HEK293 (cell line): ENCODE measurements around the gene PPARD.

Experiments
- BCL6B ChIP-seq: fragments of 450-650 bp; formaldehyde crosslinking; IDR thresholded peaks from 2 replicates; pipeline ENCODE4 v1.5.1; 2017; ENCODE audit warnings: missing biosample characterization, missing genetic modification characterization
- HIC1 ChIP-seq: fragments of 450-650 bp; formaldehyde crosslinking; IDR thresholded peaks from 2 replicates; pipeline ENCODE4 v1.5.1; 2016; ENCODE audit warnings: missing biosample characterization, missing genetic modification characterization
- KLF1 ChIP-seq: fragments of 450-650 bp; formaldehyde crosslinking; IDR thresholded peaks from 2 replicates; pipeline ENCODE4 v1.5.1; 2016; ENCODE audit warnings: missing biosample characterization, missing genetic modification characterization
- SP3 ChIP-seq: fragments of 450-650 bp; formaldehyde crosslinking; IDR thresholded peaks from 2 replicates; pipeline ENCODE4 v1.5.1; 2016; ENCODE audit warnings: missing biosample characterization, missing genetic modification characterization
- SP7 ChIP-seq: fragments of 450-650 bp; formaldehyde crosslinking; IDR thresholded peaks from 2 replicates; pipeline ENCODE4 v1.5.1; 2016; ENCODE audit warnings: missing biosample characterization, missing genetic modification characterization
- TRIM28 ChIP-seq: IDR thresholded peaks from 2 replicates; pipeline ENCODE4 v1.6.1; 2011; ENCODE audit warnings: low read length, control low read depth, borderline replicate concordance
- WT1 ChIP-seq: fragments of 450-650 bp; formaldehyde crosslinking; IDR thresholded peaks from 2 replicates; pipeline ENCODE4 v1.5.1; 2016; ENCODE audit warnings: missing biosample characterization, missing genetic modification characterization
- ZFP69B ChIP-seq: fragments of 450-650 bp; formaldehyde crosslinking; IDR thresholded peaks from 2 replicates; pipeline ENCODE4 v1.5.1; 2016; ENCODE audit warnings: missing biosample characterization, missing genetic modification characterization
- ZNF146 ChIP-seq: fragments of 450-650 bp; formaldehyde crosslinking; IDR thresholded peaks from 2 replicates; pipeline ENCODE4 v1.5.1; 2016; ENCODE audit warnings: missing biosample characterization, missing genetic modification characterization
- ZNF2 ChIP-seq: fragments of 450-650 bp; formaldehyde crosslinking; IDR thresholded peaks from 2 replicates; pipeline ENCODE4 v1.5.1; 2016; ENCODE audit warnings: missing biosample characterization, missing genetic modification characterization
- ZNF221 ChIP-seq: fragments of 450-650 bp; formaldehyde crosslinking; IDR thresholded peaks from 2 replicates; pipeline ENCODE4 v1.5.1; 2017; ENCODE audit warnings: missing biosample characterization, missing genetic modification characterization, borderline replicate concordance
- ZNF223 ChIP-seq: fragments of 450-650 bp; formaldehyde crosslinking; IDR thresholded peaks from 2 replicates; pipeline ENCODE4 v1.5.1; 2016; ENCODE audit warnings: missing biosample characterization, missing genetic modification characterization
- ZNF24 ChIP-seq: fragments of 450-650 bp; formaldehyde crosslinking; IDR thresholded peaks from 2 replicates; pipeline ENCODE4 v1.5.1; 2016; ENCODE audit warnings: missing biosample characterization, missing genetic modification characterization
- ZNF302 ChIP-seq: fragments of 450-650 bp; formaldehyde crosslinking; IDR thresholded peaks from 2 replicates; pipeline ENCODE4 v1.5.1; 2016; ENCODE audit warnings: missing biosample characterization, missing genetic modification characterization, low read depth
- ZNF335 ChIP-seq: fragments of 450-650 bp; formaldehyde crosslinking; conservative IDR thresholded peaks from 2 replicates; pipeline ENCODE4 v1.5.1; 2016; ENCODE audit warnings: missing biosample characterization, missing genetic modification characterization
- ZNF354C ChIP-seq: fragments of 450-650 bp; formaldehyde crosslinking; IDR thresholded peaks from 2 replicates; pipeline ENCODE4 v1.5.1; 2016; ENCODE audit warnings: missing biosample characterization, missing genetic modification characterization, low read depth, borderline replicate concordance
- ZNF423 ChIP-seq: fragments of 450-650 bp; formaldehyde crosslinking; IDR thresholded peaks from 2 replicates; pipeline ENCODE4 v1.5.1; 2016; ENCODE audit warnings: missing biosample characterization, missing genetic modification characterization
- ZNF626 ChIP-seq: fragments of 450-650 bp; sonication (Bioruptor Pico); formaldehyde crosslinking; IDR thresholded peaks from 2 replicates; pipeline ENCODE4 v1.5.1; 2018; ENCODE audit warnings: missing biosample characterization, missing genetic modification characterization, inconsistent platforms
- ZNF701 ChIP-seq: fragments of 450-650 bp; formaldehyde crosslinking; IDR thresholded peaks from 2 replicates; pipeline ENCODE4 v1.5.1; 2016; ENCODE audit warnings: missing biosample characterization, missing genetic modification characterization
- ZNF704 ChIP-seq: fragments of 450-650 bp; formaldehyde crosslinking; IDR thresholded peaks from 2 replicates; pipeline ENCODE4 v1.5.1; 2016; ENCODE audit warnings: missing biosample characterization, missing genetic modification characterization
- ZNF776 ChIP-seq: fragments of 450-650 bp; formaldehyde crosslinking; IDR thresholded peaks from 2 replicates; pipeline ENCODE4 v1.5.0; 2017; ENCODE audit warnings: missing biosample characterization, missing genetic modification characterization, borderline replicate concordance
- ZSCAN18 ChIP-seq: fragments of 450-650 bp; formaldehyde crosslinking; IDR thresholded peaks from 2 replicates; pipeline ENCODE4 v1.5.1; 2016; ENCODE audit warnings: missing biosample characterization, missing genetic modification characterization
- TF ChIP-seq, protein P1 (sequence below): fragments of 450-650 bp; formaldehyde crosslinking; IDR thresholded peaks from 2 replicates; pipeline ENCODE4 v1.5.1; 2016; ENCODE audit warnings: missing biosample characterization, missing genetic modification characterization, borderline replicate concordance
- TF ChIP-seq, protein P2 (sequence below): fragments of 450-650 bp; formaldehyde crosslinking; IDR thresholded peaks from 2 replicates; pipeline ENCODE4 v1.5.1; 2016; ENCODE audit warnings: missing biosample characterization, missing genetic modification characterization
- TF ChIP-seq, protein P3 (sequence below): fragments of 450-650 bp; formaldehyde crosslinking; IDR thresholded peaks from 2 replicates; pipeline ENCODE4 v1.5.1; 2016; ENCODE audit warnings: missing biosample characterization, missing genetic modification characterization, low read depth

The PPARD gene

GRCh38 chr6:35342258-35343091 lies at the start of gene PPARD (continued):
- TF ChIP-seq, protein P1, sequence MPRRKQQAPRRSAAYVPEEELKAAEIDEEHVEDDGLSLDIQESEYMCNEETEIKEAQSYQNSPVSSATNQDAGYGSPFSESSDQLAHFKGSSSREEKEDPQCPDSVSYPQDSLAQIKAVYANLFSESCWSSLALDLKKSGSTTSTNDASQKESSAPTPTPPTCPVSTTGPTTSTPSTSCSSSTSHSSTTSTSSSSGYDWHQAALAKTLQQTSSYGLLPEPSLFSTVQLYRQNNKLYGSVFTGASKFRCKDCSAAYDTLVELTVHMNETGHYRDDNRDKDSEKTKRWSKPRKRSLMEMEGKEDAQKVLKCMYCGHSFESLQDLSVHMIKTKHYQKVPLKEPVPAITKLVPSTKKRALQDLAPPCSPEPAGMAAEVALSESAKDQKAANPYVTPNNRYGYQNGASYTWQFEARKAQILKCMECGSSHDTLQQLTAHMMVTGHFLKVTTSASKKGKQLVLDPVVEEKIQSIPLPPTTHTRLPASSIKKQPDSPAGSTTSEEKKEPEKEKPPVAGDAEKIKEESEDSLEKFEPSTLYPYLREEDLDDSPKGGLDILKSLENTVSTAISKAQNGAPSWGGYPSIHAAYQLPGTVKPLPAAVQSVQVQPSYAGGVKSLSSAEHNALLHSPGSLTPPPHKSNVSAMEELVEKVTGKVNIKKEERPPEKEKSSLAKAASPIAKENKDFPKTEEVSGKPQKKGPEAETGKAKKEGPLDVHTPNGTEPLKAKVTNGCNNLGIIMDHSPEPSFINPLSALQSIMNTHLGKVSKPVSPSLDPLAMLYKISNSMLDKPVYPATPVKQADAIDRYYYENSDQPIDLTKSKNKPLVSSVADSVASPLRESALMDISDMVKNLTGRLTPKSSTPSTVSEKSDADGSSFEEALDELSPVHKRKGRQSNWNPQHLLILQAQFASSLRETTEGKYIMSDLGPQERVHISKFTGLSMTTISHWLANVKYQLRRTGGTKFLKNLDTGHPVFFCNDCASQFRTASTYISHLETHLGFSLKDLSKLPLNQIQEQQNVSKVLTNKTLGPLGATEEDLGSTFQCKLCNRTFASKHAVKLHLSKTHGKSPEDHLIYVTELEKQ (tag by site-specific recombination): no peak; the same call in 1 of the 2 replicates
- peak; percentile 70; the same call in 1 of the 2 replicates for TF ChIP-seq WT1 (tag by site-specific recombination)
- TF ChIP-seq SP7 (tag by site-specific recombination): peak; percentile 71; the same call in 1 of the 2 replicates
- no peak for TF ChIP-seq TRIM28
- no peak for TF ChIP-seq BCL6B (tag by site-specific recombination)
- TF ChIP-seq ZSCAN18: no peak
- TF ChIP-seq ZNF776 (tag by site-specific recombination): no peak
- TF ChIP-seq ZNF24 (tag by site-specific recombination): no peak
- TF ChIP-seq, protein P2, sequence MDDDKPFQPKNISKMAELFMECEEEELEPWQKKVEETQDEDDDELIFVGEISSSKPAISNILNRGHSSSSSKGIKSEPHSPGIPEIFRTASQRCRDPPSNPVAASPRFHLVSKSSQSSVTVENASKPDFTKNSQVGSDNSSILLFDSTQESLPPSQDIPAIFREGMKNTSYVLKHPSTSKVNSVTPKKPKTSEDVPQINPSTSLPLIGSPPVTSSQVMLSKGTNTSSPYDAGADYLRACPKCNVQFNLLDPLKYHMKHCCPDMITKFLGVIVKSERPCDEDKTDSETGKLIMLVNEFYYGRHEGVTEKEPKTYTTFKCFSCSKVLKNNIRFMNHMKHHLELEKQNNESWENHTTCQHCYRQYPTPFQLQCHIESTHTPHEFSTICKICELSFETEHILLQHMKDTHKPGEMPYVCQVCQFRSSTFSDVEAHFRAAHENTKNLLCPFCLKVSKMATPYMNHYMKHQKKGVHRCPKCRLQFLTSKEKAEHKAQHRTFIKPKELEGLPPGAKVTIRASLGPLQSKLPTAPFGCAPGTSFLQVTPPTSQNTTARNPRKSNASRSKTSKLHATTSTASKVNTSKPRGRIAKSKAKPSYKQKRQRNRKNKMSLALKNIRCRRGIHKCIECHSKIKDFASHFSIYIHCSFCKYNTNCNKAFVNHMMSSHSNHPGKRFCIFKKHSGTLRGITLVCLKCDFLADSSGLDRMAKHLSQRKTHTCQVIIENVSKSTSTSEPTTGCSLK (tag by site-specific recombination): no peak
- no peak for TF ChIP-seq ZNF223 (tag by site-specific recombination)
- no peak for TF ChIP-seq ZNF626 (tag by site-specific recombination)
- no peak for TF ChIP-seq ZNF146 (tag by site-specific recombination)
- no peak; the same call in 1 of the 2 replicates for TF ChIP-seq ZFP69B (tag by site-specific recombination)
- no peak for TF ChIP-seq ZNF354C (tag by site-specific recombination)
- no peak for TF ChIP-seq ZNF423 (tag by site-specific recombination)
- no peak for TF ChIP-seq ZNF2
- no peak for TF ChIP-seq ZNF221 (tag by site-specific recombination)
- no peak for TF ChIP-seq HIC1 (tag by site-specific recombination)
- TF ChIP-seq ZNF704: no peak
- TF ChIP-seq, protein P3, sequence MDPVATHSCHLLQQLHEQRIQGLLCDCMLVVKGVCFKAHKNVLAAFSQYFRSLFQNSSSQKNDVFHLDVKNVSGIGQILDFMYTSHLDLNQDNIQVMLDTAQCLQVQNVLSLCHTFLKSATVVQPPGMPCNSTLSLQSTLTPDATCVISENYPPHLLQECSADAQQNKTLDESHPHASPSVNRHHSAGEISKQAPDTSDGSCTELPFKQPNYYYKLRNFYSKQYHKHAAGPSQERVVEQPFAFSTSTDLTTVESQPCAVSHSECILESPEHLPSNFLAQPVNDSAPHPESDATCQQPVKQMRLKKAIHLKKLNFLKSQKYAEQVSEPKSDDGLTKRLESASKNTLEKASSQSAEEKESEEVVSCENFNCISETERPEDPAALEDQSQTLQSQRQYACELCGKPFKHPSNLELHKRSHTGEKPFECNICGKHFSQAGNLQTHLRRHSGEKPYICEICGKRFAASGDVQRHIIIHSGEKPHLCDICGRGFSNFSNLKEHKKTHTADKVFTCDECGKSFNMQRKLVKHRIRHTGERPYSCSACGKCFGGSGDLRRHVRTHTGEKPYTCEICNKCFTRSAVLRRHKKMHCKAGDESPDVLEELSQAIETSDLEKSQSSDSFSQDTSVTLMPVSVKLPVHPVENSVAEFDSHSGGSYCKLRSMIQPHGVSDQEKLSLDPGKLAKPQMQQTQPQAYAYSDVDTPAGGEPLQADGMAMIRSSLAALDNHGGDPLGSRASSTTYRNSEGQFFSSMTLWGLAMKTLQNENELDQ: no peak
- TF ChIP-seq ZNF701 (tag by site-specific recombination): no peak
- TF ChIP-seq ZNF335 (tag by site-specific recombination): peak; percentile 75
- no peak for TF ChIP-seq ZNF302 (tag by site-specific recombination)
- TF ChIP-seq KLF1 (tag by site-specific recombination): no peak
- peak; percentile 92 for TF ChIP-seq SP3 (tag by site-specific recombination)
